IMR-90 (cell line): ENCODE measurements around the gene ANKRD33B.

Experiments used
- BHLHE40 ChIP-seq: fragments of 150-350 bp; IDR thresholded peaks from 2 replicates; pipeline ENCODE4 v1.6.1; 2016; ENCODE audit warnings: mild to moderate bottlenecking, low read depth, low read length
- CEBPB ChIP-seq: IDR thresholded peaks from 2 replicates; pipeline ENCODE4 v1.6.1; 2012; ENCODE audit warnings: low read depth, low read length, improper control_type of control experiment
- CHD1 ChIP-seq: IDR thresholded peaks from 2 replicates; pipeline ENCODE4 v1.6.1; 2012; ENCODE audit warnings: low read depth, low read length, improper control_type of control experiment
- FOS ChIP-seq: fragments of 150-350 bp; IDR thresholded peaks from 2 replicates; pipeline ENCODE4 v1.6.1; 2016; ENCODE audit warnings: low read depth, low read length
- POLR2A ChIP-seq: IDR thresholded peaks from 2 replicates; pipeline ENCODE4 v1.6.1; 2012; ENCODE audit warnings: mild to moderate bottlenecking, low read depth, low read length
- RCOR1 ChIP-seq: IDR thresholded peaks from 2 replicates; pipeline ENCODE4 v1.6.1; 2012; ENCODE audit warnings: mild to moderate bottlenecking, low read length, improper control_type of control experiment; ENCODE audit not compliant: insufficient replicate concordance
- RFX5 ChIP-seq: IDR thresholded peaks from 2 replicates; pipeline ENCODE4 v1.8.0; 2012; ENCODE audit warnings: low read depth, mild to moderate bottlenecking, low read length, moderate library complexity
- USF2 ChIP-seq: fragments of 150-350 bp; IDR thresholded peaks from 2 replicates; pipeline ENCODE4 v1.6.1; 2017; ENCODE audit warnings: mild to moderate bottlenecking, antibody characterized with exemption, low read length, low read depth
- TF ChIP-seq, protein P1 (sequence below): conservative IDR thresholded peaks from 2 replicates; pipeline ENCODE4 v1.5.1; 2012; ENCODE audit warnings: mild to moderate bottlenecking, low read depth, low read length, improper control_type of control experiment
- TF ChIP-seq, protein P2 (sequence below): fragments of 150-350 bp; IDR thresholded peaks from 2 replicates; pipeline ENCODE4 v1.6.1; 2016; ENCODE audit warnings: low read depth, mild to moderate bottlenecking, low read length, moderate library complexity, borderline replicate concordance

DNA sequence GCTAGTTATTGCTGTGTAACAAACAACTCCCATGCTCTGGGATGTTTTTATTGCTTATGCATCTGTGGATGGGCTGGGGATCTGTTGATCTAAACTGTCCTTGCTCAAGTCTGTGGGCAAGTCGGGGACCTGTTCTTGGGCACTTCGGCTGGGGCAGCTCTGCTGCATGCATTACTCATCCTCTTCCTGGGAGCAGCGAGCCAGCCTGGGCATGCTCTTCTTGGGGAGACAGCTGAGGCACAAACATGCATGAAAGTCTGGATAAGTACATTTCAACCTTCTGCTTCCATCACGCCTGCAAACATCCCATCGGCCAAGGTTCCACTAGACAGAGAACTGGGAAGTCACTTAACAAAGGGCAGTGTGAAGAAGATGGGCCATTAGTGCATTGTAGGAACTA is 66.3 kb downstream of the ANKRD33B start:
- TF ChIP-seq, protein P1, sequence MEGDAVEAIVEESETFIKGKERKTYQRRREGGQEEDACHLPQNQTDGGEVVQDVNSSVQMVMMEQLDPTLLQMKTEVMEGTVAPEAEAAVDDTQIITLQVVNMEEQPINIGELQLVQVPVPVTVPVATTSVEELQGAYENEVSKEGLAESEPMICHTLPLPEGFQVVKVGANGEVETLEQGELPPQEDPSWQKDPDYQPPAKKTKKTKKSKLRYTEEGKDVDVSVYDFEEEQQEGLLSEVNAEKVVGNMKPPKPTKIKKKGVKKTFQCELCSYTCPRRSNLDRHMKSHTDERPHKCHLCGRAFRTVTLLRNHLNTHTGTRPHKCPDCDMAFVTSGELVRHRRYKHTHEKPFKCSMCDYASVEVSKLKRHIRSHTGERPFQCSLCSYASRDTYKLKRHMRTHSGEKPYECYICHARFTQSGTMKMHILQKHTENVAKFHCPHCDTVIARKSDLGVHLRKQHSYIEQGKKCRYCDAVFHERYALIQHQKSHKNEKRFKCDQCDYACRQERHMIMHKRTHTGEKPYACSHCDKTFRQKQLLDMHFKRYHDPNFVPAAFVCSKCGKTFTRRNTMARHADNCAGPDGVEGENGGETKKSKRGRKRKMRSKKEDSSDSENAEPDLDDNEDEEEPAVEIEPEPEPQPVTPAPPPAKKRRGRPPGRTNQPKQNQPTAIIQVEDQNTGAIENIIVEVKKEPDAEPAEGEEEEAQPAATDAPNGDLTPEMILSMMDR: no peak
- TF ChIP-seq RCOR1: no peak
- TF ChIP-seq RFX5: no peak
- TF ChIP-seq USF2: no peak
- no peak for TF ChIP-seq POLR2A
- TF ChIP-seq CHD1: no peak
- TF ChIP-seq FOS: no peak
- TF ChIP-seq BHLHE40: no peak
- TF ChIP-seq, protein P2, sequence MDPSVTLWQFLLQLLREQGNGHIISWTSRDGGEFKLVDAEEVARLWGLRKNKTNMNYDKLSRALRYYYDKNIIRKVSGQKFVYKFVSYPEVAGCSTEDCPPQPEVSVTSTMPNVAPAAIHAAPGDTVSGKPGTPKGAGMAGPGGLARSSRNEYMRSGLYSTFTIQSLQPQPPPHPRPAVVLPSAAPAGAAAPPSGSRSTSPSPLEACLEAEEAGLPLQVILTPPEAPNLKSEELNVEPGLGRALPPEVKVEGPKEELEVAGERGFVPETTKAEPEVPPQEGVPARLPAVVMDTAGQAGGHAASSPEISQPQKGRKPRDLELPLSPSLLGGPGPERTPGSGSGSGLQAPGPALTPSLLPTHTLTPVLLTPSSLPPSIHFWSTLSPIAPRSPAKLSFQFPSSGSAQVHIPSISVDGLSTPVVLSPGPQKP: no peak
- no peak for TF ChIP-seq CEBPB
